Tibial nerve (tissue), 4 donors: ENCODE data around the gene ITGA1.

Source experiments
- EP300 ChIP-seq, 2 donors: sonication (generic); formaldehyde crosslinking; IDR thresholded peaks; one replicate each; pipeline ENCODE4 v1.6.1; 2017; ENCODE audit warnings: antibody characterized with exemption in 2 of 2, mild to moderate bottlenecking in 1 of 2
- POLR2A ChIP-seq, 2 donors: fragments of 450-650 bp; IDR thresholded peaks; one replicate each; pipeline ENCODE4 v1.6.1; 2017; ENCODE audit warnings: antibody characterized with exemption in 2 of 2, mild to moderate bottlenecking in 2 of 2, moderate library complexity in 2 of 2
- TF ChIP-seq, protein P1 (sequence below), 5 experiments: fragments of 200-600 bp in 3 of 5; fragments of 450-650 bp in 2 of 5; sonication (generic) in 3 of 5; IDR thresholded peaks; one replicate each; pipeline ENCODE4 v1.5.1; 2016 to 2019; ENCODE audit warnings: antibody characterized with exemption in 5 of 5, mild to moderate bottlenecking in 3 of 5, moderate library complexity in 2 of 5

- TF ChIP-seq, protein P1, sequence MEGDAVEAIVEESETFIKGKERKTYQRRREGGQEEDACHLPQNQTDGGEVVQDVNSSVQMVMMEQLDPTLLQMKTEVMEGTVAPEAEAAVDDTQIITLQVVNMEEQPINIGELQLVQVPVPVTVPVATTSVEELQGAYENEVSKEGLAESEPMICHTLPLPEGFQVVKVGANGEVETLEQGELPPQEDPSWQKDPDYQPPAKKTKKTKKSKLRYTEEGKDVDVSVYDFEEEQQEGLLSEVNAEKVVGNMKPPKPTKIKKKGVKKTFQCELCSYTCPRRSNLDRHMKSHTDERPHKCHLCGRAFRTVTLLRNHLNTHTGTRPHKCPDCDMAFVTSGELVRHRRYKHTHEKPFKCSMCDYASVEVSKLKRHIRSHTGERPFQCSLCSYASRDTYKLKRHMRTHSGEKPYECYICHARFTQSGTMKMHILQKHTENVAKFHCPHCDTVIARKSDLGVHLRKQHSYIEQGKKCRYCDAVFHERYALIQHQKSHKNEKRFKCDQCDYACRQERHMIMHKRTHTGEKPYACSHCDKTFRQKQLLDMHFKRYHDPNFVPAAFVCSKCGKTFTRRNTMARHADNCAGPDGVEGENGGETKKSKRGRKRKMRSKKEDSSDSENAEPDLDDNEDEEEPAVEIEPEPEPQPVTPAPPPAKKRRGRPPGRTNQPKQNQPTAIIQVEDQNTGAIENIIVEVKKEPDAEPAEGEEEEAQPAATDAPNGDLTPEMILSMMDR (IDR thresholded peaks at IDR 0.05): no peak
- TF ChIP-seq POLR2A (IDR thresholded peaks at IDR 0.05) (no peak), EP300 (IDR thresholded peaks at IDR 0.05) (no peak)
These were observed 133.2 kb downstream of the ITGA1 start for GRCh38 chr5:52920929-52921328.
